H1 (cell line): ENCODE measurements around the gene BAIAP2. TPM values are rescaled to one million over a fixed set of nuclear protein-coding genes. Genes with fewer than 3 reads are reported as not detected.
A peak's percentile ranks its signal among the peaks of the same experiment; 100 is the strongest.

ENCODE experiments used
- CTCF ChIA-PET: fragments of 300-600 bp; sonication (Branson Sonifier 250); formaldehyde crosslinking; loops from one replicate; lab custom pipeline; 2021; ENCODE audit not compliant: partially characterized antibody; lab: Charles Lee
- POLR2A ChIA-PET: fragments of 300-600 bp; sonication (Branson Sonifier 250); formaldehyde crosslinking; loops from one replicate; lab custom pipeline; 2021; ENCODE audit warnings: inconsistent platforms; ENCODE audit not compliant: partially characterized antibody; lab: Charles Lee
- DNase-seq, 2 experiments: peaks; one replicate each; pipeline versions ENCODE4 v3.0.0 to v3.0.0-alpha.2; 2010 to 2022; ENCODE audit warnings: low spot score in 2 of 2, low read depth in 1 of 2, mixed read lengths in 1 of 2
- FAIRE-seq: peaks from 2 replicates; lab custom pipeline; 2011; peaks lifted over from hg19 to GRCh38; lab: Jason Lieb, UNC
- H2AFZ ChIP-seq: 2 replicates; pipeline ENCODE4 v1.8.1; 2012; ENCODE audit warnings: low read length, inconsistent platforms
- H2AK5ac ChIP-seq: 2 replicates; pipeline ENCODE4 v1.6.1; 2013; ENCODE audit warnings: low read depth, low read length
- H2BK120ac ChIP-seq: replicated peaks from 2 replicates; pipeline ENCODE3; 2013; ENCODE audit warnings: low read depth, low read length, inconsistent platforms
- H2BK12ac ChIP-seq: 2 replicates; pipeline ENCODE4 v1.6.1; 2013; ENCODE audit warnings: low read depth, low read length
- H2BK15ac ChIP-seq: 2 replicates; pipeline ENCODE4 v1.6.1; 2013; ENCODE audit warnings: low read length
- H2BK20ac ChIP-seq: 2 replicates; pipeline ENCODE4 v1.6.1; 2013; ENCODE audit warnings: low read length
- H2BK5ac ChIP-seq: 2 replicates; pipeline ENCODE4 v1.6.1; 2013; ENCODE audit warnings: low read depth, low read length
- H3K14ac ChIP-seq: 2 replicates; pipeline ENCODE4 v1.6.1; 2013; ENCODE audit warnings: inconsistent platforms; ENCODE audit not compliant: insufficient read length
- H3K18ac ChIP-seq: 2 replicates; pipeline ENCODE4 v1.6.1; 2013; ENCODE audit warnings: low read length; ENCODE audit errors: extremely low read depth
- H3K23ac ChIP-seq: 2 replicates; pipeline ENCODE4 v1.6.1; 2013; ENCODE audit warnings: inconsistent platforms; ENCODE audit not compliant: insufficient read length
- H3K23me2 ChIP-seq: 2 replicates; pipeline ENCODE4 v1.6.1; 2013; ENCODE audit warnings: low read depth, low read length
- H3K27ac ChIP-seq: 2 replicates; pipeline ENCODE4 v1.6.1; 2011; ENCODE audit warnings: low read depth, low read length, inconsistent platforms
- H3K27me3 ChIP-seq, 4 experiments: replicated peaks in 1 of 4; 1 replicate in 1 of 4; 2 replicates in 3 of 4; pipeline versions ENCODE4 v1.6.1 to v1.8.1; 2011 to 2013; ENCODE audit warnings: low read length in 3 of 4, mild to moderate bottlenecking in 3 of 4, inconsistent platforms in 2 of 4, mixed read lengths in 2 of 4, moderate library complexity in 1 of 4; ENCODE audit not compliant: control insufficient read depth in 3 of 4, insufficient read depth in 3 of 4; ENCODE audit errors: extremely low read depth in 1 of 4
- H3K36me3 ChIP-seq, 4 experiments: 2 replicates each; pipeline versions ENCODE4 v1.6.1 to v1.8.1; 2011 to 2013; ENCODE audit warnings: mild to moderate bottlenecking in 4 of 4, low read length in 3 of 4, moderate library complexity in 2 of 4, control low read depth in 1 of 4, inconsistent platforms in 1 of 4; ENCODE audit not compliant: insufficient read depth in 4 of 4, control insufficient read depth in 2 of 4
- H3K4ac ChIP-seq: replicated peaks from 2 replicates; pipeline ENCODE3; 2013; ENCODE audit warnings: low read length, low read depth, mixed read lengths, inconsistent platforms; ENCODE audit not compliant: insufficient read length
- H3K4me1 ChIP-seq, 4 experiments: replicated peaks in 1 of 4; 1 replicate in 1 of 4; 2 replicates in 3 of 4; pipeline versions ENCODE4 v1.6.1 to v1.8.1; 2011 to 2013; ENCODE audit warnings: low read length in 3 of 4, inconsistent platforms in 2 of 4, mixed read lengths in 1 of 4; ENCODE audit not compliant: insufficient read depth in 4 of 4, control insufficient read depth in 3 of 4
- H3K4me2 ChIP-seq, 2 experiments: 2 replicates each; pipeline versions ENCODE4 v1.6.1 to v1.8.1; 2011 to 2013; ENCODE audit warnings: low read depth in 2 of 2, low read length in 2 of 2, control low read depth in 1 of 2, inconsistent platforms in 1 of 2, mild to moderate bottlenecking in 1 of 2; ENCODE audit not compliant: insufficient read depth in 1 of 2
- H3K4me3 ChIP-seq, 4 experiments: fragments of 200-600, 300-600 bp in 1 of 4; sonication (generic), shearing (Covaris generic), sonication (Bioruptor Twin) in 1 of 4; 2 replicates each; pipeline versions ENCODE4 v1.5.1 to v1.8.1; 2011 to 2016; ENCODE audit warnings: low read length in 4 of 4, low read depth in 3 of 4, control low read depth in 2 of 4, inconsistent platforms in 2 of 4, mild to moderate bottlenecking in 2 of 4, mixed read lengths in 1 of 4, moderate library complexity in 1 of 4; ENCODE audit not compliant: insufficient read depth in 2 of 4; ENCODE audit errors: extremely low read depth in 1 of 4
- H3K56ac ChIP-seq: replicated peaks from 2 replicates; pipeline ENCODE3; 2013; ENCODE audit warnings: low read depth, mild to moderate bottlenecking, mixed read lengths, low read length, inconsistent platforms; ENCODE audit not compliant: insufficient read length
- H3K79me1 ChIP-seq: 2 replicates; pipeline ENCODE4 v1.6.1; 2013; ENCODE audit warnings: low read depth, low read length, control low read depth
- H3K79me2 ChIP-seq, 2 experiments: 2 replicates each; pipeline versions ENCODE4 v1.6.1 to v1.8.1; 2012 to 2013; ENCODE audit warnings: low read length in 2 of 2, mild to moderate bottlenecking in 2 of 2, inconsistent platforms in 1 of 2; ENCODE audit not compliant: insufficient read depth in 2 of 2, control insufficient read depth in 1 of 2
- H3K9ac ChIP-seq, 4 experiments: replicated peaks in 1 of 4; 1 replicate in 1 of 4; 2 replicates in 3 of 4; pipeline versions ENCODE4 v1.6.1 to v1.8.1; 2011 to 2013; ENCODE audit warnings: low read depth in 3 of 4, low read length in 3 of 4, control low read depth in 2 of 4, mild to moderate bottlenecking in 2 of 4, moderate library complexity in 2 of 4, inconsistent platforms in 1 of 4; ENCODE audit errors: extremely low read depth in 1 of 4
- H3K9me3 ChIP-seq, 2 experiments: 2 replicates each; pipeline versions ENCODE4 v1.6.1 to v1.8.1; 2012 to 2013; ENCODE audit warnings: mild to moderate bottlenecking in 2 of 2, moderate library complexity in 2 of 2, control low read depth in 1 of 2, inconsistent platforms in 1 of 2, low read depth in 1 of 2, low read length in 1 of 2, mixed read lengths in 1 of 2; ENCODE audit not compliant: insufficient read depth in 2 of 2
- H4K20me1 ChIP-seq, 2 experiments: replicated peaks in 1 of 2; 2 replicates each; pipeline versions ENCODE3 to v1.8.1; 2011 to 2013; ENCODE audit warnings: inconsistent platforms in 2 of 2, low read length in 2 of 2, mild to moderate bottlenecking in 1 of 2; ENCODE audit not compliant: insufficient read depth in 2 of 2, control insufficient read depth in 1 of 2
- H4K5ac ChIP-seq: 2 replicates; pipeline ENCODE4 v1.6.1; 2013; ENCODE audit warnings: low read length, low read depth, mixed read lengths, inconsistent platforms; ENCODE audit not compliant: insufficient read length
- H4K8ac ChIP-seq: 2 replicates; pipeline ENCODE4 v1.8.0; 2013; ENCODE audit warnings: mild to moderate bottlenecking, moderate library complexity, low read length, inconsistent platforms; ENCODE audit not compliant: insufficient read depth; ENCODE audit errors: extremely low read depth
- H4K91ac ChIP-seq: replicated peaks from 2 replicates; pipeline ENCODE3; 2013; ENCODE audit warnings: low read length, mixed read lengths, inconsistent platforms; ENCODE audit not compliant: insufficient read length
- ASH2L ChIP-seq: fragments of 200-600, 300-600 bp; sonication (generic); IDR thresholded peaks from one replicate; pipeline ENCODE4 v1.7.1; 2017; ENCODE audit warnings: low read length
- BCL11A ChIP-seq, 2 experiments: IDR thresholded peaks; one replicate each; pipeline ENCODE4 v1.6.1; 2011; ENCODE audit warnings: low read depth in 2 of 2, low read length in 2 of 2, mild to moderate bottlenecking in 2 of 2
- EP300 ChIP-seq, 2 experiments: IDR thresholded peaks; 1 replicate in 1 of 2; 2 replicates in 1 of 2; pipeline ENCODE4 v1.6.1; 2011 to 2012; ENCODE audit warnings: low read depth in 2 of 2, low read length in 2 of 2, mild to moderate bottlenecking in 2 of 2, borderline replicate concordance in 1 of 2, inconsistent platforms in 1 of 2, moderate library complexity in 1 of 2
- EZH2 ChIP-seq: fragments of 200-600 bp; sonication (generic); IDR thresholded peaks from 2 replicates; pipeline ENCODE4 v1.7.1; 2012; ENCODE audit warnings: low read depth, mild to moderate bottlenecking, moderate library complexity, low read length, inconsistent platforms; ENCODE audit not compliant: severe bottlenecking
- FOSL1 ChIP-seq: IDR thresholded peaks from 2 replicates; pipeline ENCODE4 v1.6.1; 2011; ENCODE audit warnings: mild to moderate bottlenecking, low read depth, low read length, moderate library complexity; ENCODE audit not compliant: insufficient read depth
- MAFK ChIP-seq: IDR thresholded peaks from 2 replicates; pipeline ENCODE4 v1.6.1; 2012; ENCODE audit warnings: low read depth, mild to moderate bottlenecking, improper control_type of control experiment, low read length
- RAD21 ChIP-seq, 2 experiments: IDR thresholded peaks in 1 of 2; conservative IDR thresholded peaks in 1 of 2; 2 replicates each; pipeline ENCODE4 v1.6.1; 2011; ENCODE audit warnings: low read depth in 2 of 2, low read length in 2 of 2, improper control_type of control experiment in 1 of 2, inconsistent platforms in 1 of 2, mild to moderate bottlenecking in 1 of 2, moderate library complexity in 1 of 2
- TAF1 ChIP-seq: IDR thresholded peaks from 2 replicates; pipeline ENCODE4 v1.6.1; 2011; ENCODE audit warnings: mild to moderate bottlenecking, low read depth, low read length
- YY1 ChIP-seq: IDR thresholded peaks from 2 replicates; pipeline ENCODE4 v1.6.1; 2011; ENCODE audit warnings: low read depth, mild to moderate bottlenecking, low read length
- WGBS, 2 experiments: shearing (Covaris generic) in 1 of 2; methylation state at CpG; one replicate each; pipeline versions ENCODE4 v1.1.6 to v1.1.7; 2013 to 2015; ENCODE audit warnings: low lambda C conversion rate in 2 of 2, mixed read lengths in 2 of 2, inconsistent platforms in 1 of 2, low coverage in 1 of 2, missing lambda C conversion rate in 1 of 2; ENCODE audit not compliant: insufficient replicate concordance in 2 of 2, insufficient coverage in 1 of 2, insufficient read length in 1 of 2; ENCODE audit errors: extremely low coverage in 1 of 2, missing lambda C conversion rate in 1 of 2; 5-methylcytosine and 5-hydroxymethylcytosine counted together
- polyA plus RNA-seq, 7 experiments: library from polyadenylated mRNA; depleted of rRNA in 3 of 7; stranded (reverse) in 5 of 7; unstranded in 2 of 7; fragments of >200 nt in 5 of 7; fragments of 200-250 nt in 2 of 7; gene quantifications; 1 replicate in 5 of 7; 2 replicates in 1 of 7; 4 replicates in 1 of 7; pipeline versions ENCODE4 v1.2.1 to v1.2.3, GENCODE V29; 2011 to 2013; ENCODE audit warnings: missing spikeins in 2 of 7, mixed read lengths in 2 of 7
- total RNA-seq: library from RNA; stranded (reverse); fragmentation: NEBNext Ultra II Directional; extraction: Animal tissue kit (Norgen Biotek cat#: 25700); gene quantifications from 2 replicates; pipeline ENCODE4 v1.2.1, GENCODE V29; 2021

Gene BAIAP2
- total and polyA plus RNA-seq, 2 of the 8 experiments (the other 6 are each of a cell fraction or from before 2014, with no cell fraction given) = 10.0 to 22.8 TPM

GRCh38 chr17:81061027-81061735, 26.2 kb downstream of the BAIAP2 start:
- H2BK15ac ChIP-seq = no peak overlapping the region
- no peak overlapping the region for H2AK5ac ChIP-seq
- no peak overlapping the region for H3K9ac ChIP-seq
- FAIRE-seq (no peak), DNase-seq (no peak)
- H2BK20ac ChIP-seq = no peak overlapping the region
- TF ChIP-seq EZH2 = no peak
- TF ChIP-seq EP300 (IDR thresholded peaks at IDR 0.05; ENCODE audit: borderline replicate concordance in 1 of 2, low read depth in 2 of 2, low read length in 2 of 2) = no peak
- TF ChIP-seq ASH2L = no peak
- no peak for TF ChIP-seq MAFK
- no peak for TF ChIP-seq YY1
- TF ChIP-seq BCL11A (IDR thresholded peaks at IDR 0.05; ENCODE audit: low read depth in 2 of 2, low read length in 2 of 2) = no peak
- no peak for TF ChIP-seq RAD21 (IDR thresholded peaks at IDR 0.05 in 1 of 2, conservative IDR thresholded peaks at IDR 0.05 in 1 of 2; ENCODE audit: low read depth in 2 of 2, low read length in 2 of 2)
- no peak for TF ChIP-seq FOSL1
- TF ChIP-seq TAF1 = no peak
- no peak overlapping the region for H4K8ac ChIP-seq
- H3K36me3 ChIP-seq = no peaks in the 10 kb centered on the region
- POLR2A ChIA-PET = no interaction called here
- H3K23me2 ChIP-seq = no peaks in the 10 kb centered on the region
- H3K4me2 ChIP-seq = no peak overlapping the region
- CTCF ChIA-PET = interaction anchor here (0.7 to 5.0 kb wide), 4 partner anchors 10 to 37 kb away, joined by 3 to 21 read pairs (median 3); no protein-coding TSS in a partner anchor
- peak overlapping the region; percentile 39 for H3K56ac ChIP-seq
- peaks cover 2 to 5% of the 10 kb centered on the region in 2 experiments for H4K20me1 ChIP-seq
- no peak overlapping the region for H3K4ac ChIP-seq
- H3K27me3 ChIP-seq = no peaks in the 10 kb centered on the region
- H2BK5ac ChIP-seq = no peak overlapping the region
- no peak overlapping the region for H3K23ac ChIP-seq
- H4K5ac ChIP-seq = no peak overlapping the region
- H3K4me1 ChIP-seq = peaks cover 0 to 12% (median 5%) of the 10 kb centered on the region in 4 experiments; a peak in 4 of 7 replicates
- H4K91ac ChIP-seq = no peak overlapping the region
- peaks cover under 1% of the 10 kb centered on the region for H3K79me1 ChIP-seq
- no peak overlapping the region for H3K4me3 ChIP-seq
- no peak overlapping the region for H2AFZ ChIP-seq
- H3K14ac ChIP-seq = no peak overlapping the region
- H2BK12ac ChIP-seq = no peak overlapping the region
- H2BK120ac ChIP-seq = no peak overlapping the region
- no peaks in the 10 kb centered on the region for H3K9me3 ChIP-seq
- no peaks in the 10 kb centered on the region for H3K79me2 ChIP-seq
- WGBS, 2 experiments = 94% methylated on average over 28 of the region's 28 CpGs; no CpG with 5 or more reads in 1 of the 2 experiments
- H3K18ac ChIP-seq = no peak overlapping the region
- no peak overlapping the region for H3K27ac ChIP-seq
